Right lobe of liver (tissue), 6 donors: ENCODE data around the gene RAG1. TPM values are rescaled to one million over a fixed set of nuclear protein-coding genes. Genes with fewer than 3 reads are reported as not detected.
"Not testable (repeated sequence)": the region's sequence is repeated elsewhere in the genome, so short reads cannot be mapped to it uniquely, and the experiment has no call there.

Experiments used
- ATAC-seq, 4 donors: fragments of 200-7000 bp; cut with Tn5 transposase; one replicate each; pipeline ENCODE4 v1.9.1; 2020; ENCODE audit warnings: mild to moderate bottlenecking in 4 of 4, moderate library complexity in 4 of 4
- DNase-seq, 3 donors: peaks; one replicate each; pipeline ENCODE4 v3.0.0-alpha.2; 2020
- H3K27ac ChIP-seq, 3 donors: fragments of 200-600 bp; one replicate each; pipeline ENCODE4 v1.8.0; 2022
- H3K27me3 ChIP-seq, 2 donors: fragments of 200-600 bp; one replicate each; pipeline ENCODE4 v1.8.0; 2022
- H3K36me3 ChIP-seq, 4 donors: fragments of 200-600 bp; sonication (generic) in 1 of 4; one replicate each; pipeline versions ENCODE4 v1.5.1 to v1.8.0; 2017 to 2022; ENCODE audit warnings: control low read depth in 1 of 4
- H3K4me1 ChIP-seq, 4 donors: fragments of 200-600 bp; sonication (generic) in 1 of 4; one replicate each; pipeline versions ENCODE4 v1.5.1 to v1.8.0; 2017 to 2022; ENCODE audit warnings: control low read depth in 1 of 4
- H3K4me3 ChIP-seq, 3 donors: fragments of 200-600 bp; one replicate each; pipeline ENCODE4 v1.8.0; 2022
- H3K9me3 ChIP-seq, 4 donors: fragments of 200-600 bp; sonication (generic) in 1 of 4; one replicate each; pipeline versions ENCODE4 v1.5.1 to v1.8.0; 2017 to 2022; ENCODE audit warnings: control low read depth in 1 of 4
- CTCF ChIP-seq, 4 donors: fragments of 200-600 bp in 3 of 4; fragments of 450-650 bp in 1 of 4; IDR thresholded peaks; one replicate each; pipeline versions ENCODE4 v1.5.1 to v1.8.0; 2016 to 2022; ENCODE audit warnings: antibody characterized with exemption in 4 of 4, mild to moderate bottlenecking in 2 of 4
- POLR2A ChIP-seq: fragments of 450-650 bp; IDR thresholded peaks from one replicate; pipeline ENCODE4 v1.6.1; 2017; ENCODE audit warnings: antibody characterized with exemption, mild to moderate bottlenecking
- WGBS: methylation state at CpG from one replicate; pipeline ENCODE4 v1.1.6; 2018; ENCODE audit warnings: low coverage, low lambda C conversion rate; ENCODE audit not compliant: insufficient coverage; ENCODE audit errors: missing lambda C conversion rate; 5-methylcytosine and 5-hydroxymethylcytosine counted together
- intact Hi-C, 2 donors: fragments of 100-400 bp; cut with DNase I; formaldehyde crosslinking; loops; one replicate each; pipeline versions ENCODE4 v1.11.2 to v1.14.1; 2022
- total RNA-seq, 6 experiments: library from RNA; depleted of rRNA in 2 of 6; stranded (reverse); fragments of >200 nt in 2 of 6; fragmentation: NEBNext Ultra II Directional in 3 of 6; extraction: Animal tissue kit (Norgen Biotek cat#: 25700) in 3 of 6; gene quantifications; one replicate each; pipeline versions ENCODE4 v1.1.0 to v1.2.4, GENCODE V29; 2016 to 2023
- donor health status: DM: no; HTN: yes; CAD: no.
- donor health status: DM: no; HTN: no; CAD: no.
- donor health status: DM: no; HTN: no; CAD: no.
- donor health status: DM: no; HTN: yes; CAD: no.
- donor health status: DM: no; HTN: yes; CAD: no.

Gene RAG1
- total RNA-seq, 6 experiments from 2014 or later: 0.40 to 1.2 (median 0.71) TPM

- TF ChIP-seq POLR2A (no peak), CTCF (IDR thresholded peaks at IDR 0.05) (peak; percentile 43 to 53 (median 48))
- DNase-seq (peak in 2 of 3 donors; percentile 30 to 57), ATAC-seq (peak; percentile 85 to 97 (median 92))
- H3K27ac ChIP-seq: no peak overlapping the region
- H3K4me3 ChIP-seq: no peak overlapping the region
- WGBS: 9% methylated on average over 6 of the region's 6 CpGs
- no peaks in the 10 kb centered on the region for H3K4me1 ChIP-seq
- H3K9me3 ChIP-seq: no peaks in the 10 kb centered on the region
- H3K36me3 ChIP-seq: no peaks in the 10 kb centered on the region
- no peaks in the 10 kb centered on the region for H3K27me3 ChIP-seq
- intact Hi-C loops: no loop called here
These were observed 26.8 kb upstream of the RAG1 start for GRCh38 chr11:36540998-36541397.

- intact Hi-C loops: no loop called here
- 7% methylated on average over 1 of the region's 1 CpG for WGBS
- TF ChIP-seq POLR2A (no peak), CTCF (IDR thresholded peaks at IDR 0.05) (no peak)
- Histone ChIP-seq H3K36me3 (no peaks in the 10 kb centered on the region), H3K9me3 (no peaks in the 10 kb centered on the region), H3K27me3 (no peaks in the 10 kb centered on the region), H3K27ac (no peak overlapping the region), H3K4me1 (no peaks in the 10 kb centered on the region), H3K4me3 (no peak overlapping the region)
- DNase-seq (no peak), ATAC-seq (no peak)
These were observed 17.3 kb upstream of the RAG1 start for GRCh38 chr11:36550385-36551115.

- H3K4me1 ChIP-seq, H3K36me3 ChIP-seq, DNase-seq, H3K27ac ChIP-seq, H3K9me3 ChIP-seq, H3K4me3 ChIP-seq, intact Hi-C loops, ATAC-seq, H3K27me3 ChIP-seq: not testable (repeated sequence)
- 96% methylated on average over 5 of the region's 17 CpGs for WGBS
These were observed 10.4 kb upstream of the RAG1 start for GRCh38 chr11:36557390-36557789.

- Histone ChIP-seq H3K27me3 (no peaks in the 10 kb centered on the region), H3K36me3 (no peaks in the 10 kb centered on the region), H3K4me1 (no peaks in the 10 kb centered on the region), H3K27ac (no peak overlapping the region), H3K9me3 (no peaks in the 10 kb centered on the region), H3K4me3 (no peak overlapping the region)
- DNase-seq (no peak), ATAC-seq (no peak)
- TF ChIP-seq CTCF (IDR thresholded peaks at IDR 0.05): no peak
- TF ChIP-seq POLR2A: no peak
- intact Hi-C loops: no loop called here
These were observed 9.8 kb upstream of the RAG1 start for GRCh38 chr11:36557991-36558390.

- intact Hi-C loops: no loop called here
- no peaks in the 10 kb centered on the region for H3K4me1 ChIP-seq
- H3K9me3 ChIP-seq: no peaks in the 10 kb centered on the region
- no peaks in the 10 kb centered on the region for H3K36me3 ChIP-seq
- TF ChIP-seq POLR2A: no peak
- TF ChIP-seq CTCF (IDR thresholded peaks at IDR 0.05): no peak
- no peaks in the 10 kb centered on the region for H3K27me3 ChIP-seq
- H3K27ac ChIP-seq: no peak overlapping the region
- ATAC-seq (peak in 3 of 4 donors; percentile 22 to 74 (median 37)), DNase-seq (no peak)
- no peak overlapping the region for H3K4me3 ChIP-seq
- WGBS: 39% methylated on average over 4 of the region's 4 CpGs
These were observed 9.0 kb upstream of the RAG1 start for GRCh38 chr11:36558571-36559413.
